Bronchial epithelial cell (primary cell): ENCODE results near the gene PTH1R. TPM values are rescaled to one million over a fixed set of nuclear protein-coding genes. Genes with fewer than 3 reads are reported as not detected.

Experiments
- DNase-seq: peaks from one replicate; pipeline ENCODE4 v3.0.0-alpha.2; 2010; ENCODE audit warnings: low read depth
- FAIRE-seq: peaks from 2 replicates; lab custom pipeline; 2011; peaks lifted over from hg19 to GRCh38; lab: Jason Lieb, UNC
- H3K27me3 ChIP-seq: 2 replicates; pipeline ENCODE4 v1.5.1; 2011; ENCODE audit warnings: low read length; ENCODE audit not compliant: control insufficient read depth, insufficient read depth
- H3K36me3 ChIP-seq: 2 replicates; pipeline ENCODE4 v1.5.1; 2011; ENCODE audit warnings: low read length; ENCODE audit not compliant: control insufficient read depth, insufficient read depth
- H3K4me3 ChIP-seq: 2 replicates; pipeline ENCODE4 v1.5.1; 2011; ENCODE audit warnings: mild to moderate bottlenecking, low read depth, low read length, control low read depth
- total RNA-seq: library from RNA; depleted of rRNA; stranded (reverse); fragments of >200 nt; gene quantifications from 2 replicates; pipeline ENCODE4 v1.2.1, GENCODE V29; 2014
- TF ChIP-seq, protein P1 (sequence below): IDR thresholded peaks from 2 replicates; pipeline ENCODE4 v1.5.1; 2011; ENCODE audit warnings: mild to moderate bottlenecking, moderate library complexity, low read length, control low read depth, inconsistent platforms; ENCODE audit not compliant: insufficient read depth, severe bottlenecking

The PTH1R gene
- total RNA-seq, 1 donor from 2014 or later: not detected

DNA sequence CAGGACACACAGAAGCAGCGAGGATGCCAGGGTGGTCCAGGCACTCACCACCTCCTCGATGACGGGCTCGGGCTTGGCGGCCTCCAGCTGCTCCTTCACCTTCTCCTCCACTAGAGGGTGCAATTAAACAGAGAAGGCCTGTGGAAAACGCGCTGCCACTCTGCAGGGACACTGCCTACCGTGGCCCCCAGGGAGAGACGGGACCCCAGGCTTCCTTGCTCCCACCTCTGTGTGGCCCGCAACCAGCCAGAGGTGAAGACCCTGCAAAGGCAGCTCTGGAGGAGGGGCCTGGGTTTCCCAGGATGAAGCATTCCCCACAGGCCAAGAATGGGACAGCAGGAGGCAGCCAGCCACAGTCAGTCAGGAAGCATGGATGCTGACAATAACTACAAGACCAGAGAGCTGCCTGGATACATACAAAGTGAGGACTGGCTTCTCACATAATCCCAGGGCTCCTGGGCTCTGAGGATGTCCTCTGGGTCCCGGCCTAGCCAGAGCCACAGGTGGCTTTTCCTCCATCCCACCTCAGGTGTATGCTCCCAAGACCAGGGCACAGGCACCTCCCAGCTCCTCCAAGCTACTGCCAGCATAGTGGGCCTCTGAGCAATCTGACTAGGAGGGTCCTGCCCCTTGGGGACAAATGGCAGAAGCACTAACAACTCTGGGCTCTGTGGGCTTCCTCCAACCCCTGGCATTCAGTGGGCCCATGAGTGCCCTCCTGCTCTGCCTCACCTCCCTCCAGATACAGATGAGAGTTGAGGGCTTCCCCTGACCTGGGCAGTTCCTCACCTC is 46.2 kb downstream of the PTH1R start:
- FAIRE-seq (peak; percentile 58), DNase-seq (no peak)
- Histone ChIP-seq H3K4me3 (no peak overlapping the region), H3K27me3 (no peaks in the 10 kb centered on the region), H3K36me3 (peaks cover 56% of the 10 kb centered on the region)
- TF ChIP-seq, protein P1, sequence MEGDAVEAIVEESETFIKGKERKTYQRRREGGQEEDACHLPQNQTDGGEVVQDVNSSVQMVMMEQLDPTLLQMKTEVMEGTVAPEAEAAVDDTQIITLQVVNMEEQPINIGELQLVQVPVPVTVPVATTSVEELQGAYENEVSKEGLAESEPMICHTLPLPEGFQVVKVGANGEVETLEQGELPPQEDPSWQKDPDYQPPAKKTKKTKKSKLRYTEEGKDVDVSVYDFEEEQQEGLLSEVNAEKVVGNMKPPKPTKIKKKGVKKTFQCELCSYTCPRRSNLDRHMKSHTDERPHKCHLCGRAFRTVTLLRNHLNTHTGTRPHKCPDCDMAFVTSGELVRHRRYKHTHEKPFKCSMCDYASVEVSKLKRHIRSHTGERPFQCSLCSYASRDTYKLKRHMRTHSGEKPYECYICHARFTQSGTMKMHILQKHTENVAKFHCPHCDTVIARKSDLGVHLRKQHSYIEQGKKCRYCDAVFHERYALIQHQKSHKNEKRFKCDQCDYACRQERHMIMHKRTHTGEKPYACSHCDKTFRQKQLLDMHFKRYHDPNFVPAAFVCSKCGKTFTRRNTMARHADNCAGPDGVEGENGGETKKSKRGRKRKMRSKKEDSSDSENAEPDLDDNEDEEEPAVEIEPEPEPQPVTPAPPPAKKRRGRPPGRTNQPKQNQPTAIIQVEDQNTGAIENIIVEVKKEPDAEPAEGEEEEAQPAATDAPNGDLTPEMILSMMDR: peak; percentile 80

DNA sequence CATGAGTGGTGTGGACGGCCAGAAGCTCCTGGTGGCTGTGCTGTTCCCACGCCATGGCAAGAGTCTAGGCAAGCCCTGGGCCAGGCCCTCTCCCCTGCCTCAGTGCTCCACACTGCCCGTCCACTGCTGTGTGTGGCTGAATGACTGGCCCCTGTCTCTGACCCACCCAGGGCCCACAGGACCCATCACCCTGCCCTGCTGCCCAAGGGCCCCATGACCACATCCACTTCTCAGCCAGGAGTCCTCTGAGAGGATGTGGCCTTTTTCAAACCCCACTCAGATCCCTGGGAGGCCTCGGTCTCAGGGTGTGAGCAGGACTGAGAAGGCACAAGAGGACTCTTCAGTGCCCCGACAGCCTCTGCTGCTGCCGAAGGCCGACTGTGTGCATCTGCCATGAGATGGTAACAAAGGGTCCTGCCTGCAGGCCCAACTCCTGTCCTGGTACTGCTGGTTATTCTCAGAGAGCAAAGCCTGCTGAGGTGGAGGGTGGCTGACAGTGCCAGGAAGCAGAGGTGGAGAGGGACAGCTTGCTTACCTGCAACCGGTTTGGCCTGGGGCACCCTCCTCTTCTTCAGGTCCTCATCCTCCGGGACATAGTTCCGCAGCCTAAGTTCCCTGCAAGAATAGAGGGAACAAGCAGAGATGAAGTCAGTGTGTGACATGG is 47.5 kb downstream of the PTH1R start:
- H3K36me3 ChIP-seq: peaks cover 52% of the 10 kb centered on the region

DNA sequence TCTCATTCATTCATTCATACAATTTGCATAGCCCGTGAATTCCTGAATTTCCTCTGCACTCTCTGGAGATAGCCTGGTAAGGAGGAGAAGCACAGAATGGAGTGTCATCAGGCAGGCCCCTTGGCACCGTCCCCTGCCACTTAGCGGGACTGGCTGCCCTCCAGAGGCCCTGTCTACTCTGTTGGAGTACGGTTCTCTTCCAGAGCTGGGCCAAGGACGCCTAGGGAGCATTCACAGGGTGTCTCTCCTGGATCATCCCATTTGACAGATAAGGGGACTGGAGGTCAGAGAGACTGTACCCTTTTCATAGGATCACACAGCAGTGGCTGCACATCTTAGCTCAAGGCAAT is 48.0 kb downstream of the PTH1R start:
- no peak for DNase-seq

More for the DNA sequence above, 47.5 kb downstream of the PTH1R start:
- H3K27me3 ChIP-seq: no peaks in the 10 kb centered on the region
- no peak for FAIRE-seq
- H3K4me3 ChIP-seq: no peak overlapping the region
- DNase-seq: no peak
- TF ChIP-seq, protein P1: no peak

DNA sequence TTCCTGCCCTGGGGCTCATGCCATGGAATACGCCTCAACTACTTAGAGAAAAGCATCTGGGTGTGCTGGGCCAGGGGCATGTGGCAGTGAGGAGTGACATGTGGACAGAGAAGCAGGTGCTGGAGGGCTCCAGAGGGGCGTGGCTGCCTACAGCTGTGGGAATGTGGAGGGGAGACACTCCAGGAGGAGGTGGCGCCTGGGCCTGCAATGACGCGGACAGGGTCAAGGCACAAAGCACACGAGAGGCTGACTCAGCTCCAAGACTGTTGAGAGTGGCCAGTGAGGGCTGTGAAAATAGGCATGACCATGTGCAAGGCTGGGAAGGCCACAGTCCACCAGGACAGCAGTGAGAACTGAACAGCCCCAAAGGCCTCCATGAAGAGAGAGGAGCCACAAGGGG is 48.5 kb downstream of the PTH1R start:
- no peak for DNase-seq
- FAIRE-seq: no peak
- H3K27me3 ChIP-seq: no peaks in the 10 kb centered on the region
- no peak overlapping the region for H3K4me3 ChIP-seq
- TF ChIP-seq, protein P1: no peak
- H3K36me3 ChIP-seq: peaks cover 45% of the 10 kb centered on the region

More for the DNA sequence above, 48.0 kb downstream of the PTH1R start:
- Histone ChIP-seq H3K36me3 (peaks cover 50% of the 10 kb centered on the region), H3K27me3 (no peaks in the 10 kb centered on the region), H3K4me3 (no peak overlapping the region)
- FAIRE-seq: no peak
- TF ChIP-seq, protein P1: no peak

DNA sequence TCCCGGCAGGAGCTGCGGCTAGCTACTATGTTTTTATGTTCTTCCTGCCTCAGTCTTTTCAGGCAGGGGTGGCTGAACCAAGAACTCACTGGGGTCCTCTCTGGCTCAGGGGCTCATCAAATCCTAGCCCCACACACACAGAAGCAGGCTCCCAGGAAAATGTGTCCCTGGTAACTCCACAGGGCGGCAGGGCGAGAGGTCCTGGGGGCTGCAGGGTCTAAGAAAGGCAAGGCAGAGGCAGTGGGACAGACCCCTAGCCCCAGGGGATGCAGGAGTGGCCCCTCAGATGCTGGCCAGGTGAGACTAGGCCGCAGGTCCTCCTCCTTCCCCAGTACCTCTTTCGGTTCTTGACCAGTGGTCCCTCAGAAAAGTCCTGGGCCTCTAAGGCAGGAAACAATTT is 48.9 kb downstream of the PTH1R start:
- H3K27me3 ChIP-seq: no peaks in the 10 kb centered on the region
- no peak overlapping the region for H3K4me3 ChIP-seq
- no peak for DNase-seq
- FAIRE-seq: no peak
- peaks cover 44% of the 10 kb centered on the region for H3K36me3 ChIP-seq
- TF ChIP-seq, protein P1: no peak
